HG02588 (cell line): ENCODE results near the gene CENPS.
A peak's percentile ranks its signal among the peaks of the same experiment; 100 is the strongest.
"Not testable (repeated sequence)": the region's sequence is repeated elsewhere in the genome, so short reads cannot be mapped to it uniquely, and the experiment has no call there.

Source experiments
- ATAC-seq: cut with Tn5 transposase; IDR thresholded peaks from one replicate; pipeline ENCODE4 v1.9.1; 2021; ENCODE audit warnings: mild to moderate bottlenecking, moderate library complexity; ENCODE audit not compliant: unreplicated experiment

The CENPS gene

DNA sequence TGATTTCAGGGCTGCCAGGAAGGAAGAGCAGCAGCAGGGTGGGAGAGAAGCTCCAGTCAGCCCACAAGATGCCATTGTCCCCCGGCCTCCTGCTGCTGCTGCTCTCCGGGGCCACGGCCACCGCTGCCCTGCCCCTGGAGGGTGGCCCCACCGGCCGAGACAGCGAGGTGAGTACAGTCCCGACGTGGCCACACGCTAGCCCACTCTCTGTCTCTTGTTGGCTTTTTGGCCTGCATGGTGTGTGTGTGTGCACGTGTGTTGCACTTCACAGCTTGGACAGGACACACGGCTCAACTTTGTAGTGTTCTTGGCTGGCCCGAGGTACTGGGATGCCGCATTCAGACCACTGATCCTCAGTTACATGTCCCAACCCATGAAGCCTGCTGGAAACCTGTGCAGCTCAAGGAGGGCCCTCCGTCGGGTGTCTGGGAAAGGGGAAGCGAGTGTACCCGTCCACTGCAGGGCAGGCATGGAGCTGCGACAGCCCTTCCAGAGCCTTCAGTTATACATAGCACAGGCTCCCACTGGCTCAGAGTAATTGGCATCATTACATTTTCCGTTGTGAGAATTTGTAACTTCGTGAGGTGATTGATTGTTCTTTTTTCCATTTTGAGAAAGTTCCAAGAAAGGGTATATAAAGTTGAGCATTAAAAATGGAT lies 20.1 kb downstream of the CENPS start:
- no peak for ATAC-seq

DNA sequence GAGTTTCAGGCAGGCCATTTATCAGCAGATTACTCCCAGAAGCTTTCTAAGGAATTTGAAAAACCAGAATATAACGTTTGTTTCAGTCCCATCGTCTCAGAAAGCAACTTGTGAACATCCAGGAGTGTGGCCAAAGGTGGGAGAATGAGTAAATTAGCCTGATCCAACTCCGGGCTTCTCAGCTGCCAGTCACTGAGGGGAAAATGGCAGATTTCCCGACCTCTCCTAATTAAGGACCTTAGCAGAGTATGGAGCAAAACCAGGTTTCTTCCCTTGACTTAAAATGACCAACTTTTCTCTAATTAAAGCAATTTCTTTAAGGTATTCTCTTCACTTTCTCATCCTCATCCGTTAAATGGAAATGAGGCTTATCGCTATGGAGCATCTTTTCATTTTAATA lies 20.6 kb downstream of the CENPS start:
- ATAC-seq = no peak

DNA sequence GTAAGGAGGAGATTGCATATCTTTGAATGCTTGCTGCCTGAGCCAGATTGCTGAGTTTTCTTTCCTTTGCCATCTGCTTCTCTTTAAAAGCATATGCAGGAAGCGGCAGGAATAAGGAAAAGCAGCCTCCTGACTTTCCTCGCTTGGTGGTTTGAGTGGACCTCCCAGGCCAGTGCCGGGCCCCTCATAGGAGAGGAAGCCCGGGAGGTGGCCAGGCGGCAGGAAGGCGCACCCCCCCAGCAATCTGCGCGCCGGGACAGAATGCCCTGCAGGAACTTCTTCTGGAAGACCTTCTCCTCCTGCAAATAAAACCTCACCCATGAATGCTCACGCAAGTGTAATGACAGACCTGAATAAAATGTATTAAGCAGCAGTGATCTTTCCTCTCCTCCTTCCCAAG lies 21.1 kb downstream of the CENPS start:
- no peak for ATAC-seq

DNA sequence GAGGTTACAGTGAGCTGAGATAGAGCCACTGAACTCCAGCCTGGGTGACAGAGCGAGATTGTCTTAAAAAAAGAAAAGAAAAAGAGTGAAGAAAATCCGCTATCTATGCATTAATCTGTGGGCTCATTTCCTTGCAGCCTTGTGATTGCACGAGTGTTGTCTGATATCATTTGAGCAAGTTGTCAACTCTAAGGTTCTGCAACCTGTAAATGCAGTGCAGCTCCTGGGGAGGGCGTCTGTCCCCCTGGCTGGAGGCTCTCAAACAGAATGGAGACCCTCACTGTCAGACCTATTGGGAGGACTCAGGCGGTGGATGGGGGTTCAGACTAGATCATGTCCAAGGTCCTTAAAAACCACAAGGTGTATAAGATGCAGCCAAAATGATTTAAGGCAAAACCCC lies 25.8 kb downstream of the CENPS start:
- no peak for ATAC-seq

DNA sequence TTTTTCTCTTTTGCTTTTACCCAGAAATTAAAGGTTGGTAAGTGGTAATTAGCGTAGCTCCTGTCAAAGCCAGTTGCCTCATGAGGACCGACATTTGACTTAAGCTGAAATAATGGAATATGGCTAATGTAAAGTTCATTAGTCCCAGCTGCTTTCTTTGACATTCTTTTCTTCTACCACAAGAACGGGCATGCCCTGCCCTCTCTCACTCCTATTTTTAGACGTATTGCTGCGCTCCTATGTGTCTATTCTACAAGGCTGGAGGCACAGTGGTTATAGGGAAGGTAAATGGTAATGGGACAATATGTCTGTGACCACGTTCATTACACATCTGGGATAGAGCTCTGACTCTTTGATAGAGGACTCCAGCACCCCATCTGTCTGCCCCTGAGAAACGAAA lies 26.4 kb downstream of the CENPS start:
- ATAC-seq = no peak

DNA sequence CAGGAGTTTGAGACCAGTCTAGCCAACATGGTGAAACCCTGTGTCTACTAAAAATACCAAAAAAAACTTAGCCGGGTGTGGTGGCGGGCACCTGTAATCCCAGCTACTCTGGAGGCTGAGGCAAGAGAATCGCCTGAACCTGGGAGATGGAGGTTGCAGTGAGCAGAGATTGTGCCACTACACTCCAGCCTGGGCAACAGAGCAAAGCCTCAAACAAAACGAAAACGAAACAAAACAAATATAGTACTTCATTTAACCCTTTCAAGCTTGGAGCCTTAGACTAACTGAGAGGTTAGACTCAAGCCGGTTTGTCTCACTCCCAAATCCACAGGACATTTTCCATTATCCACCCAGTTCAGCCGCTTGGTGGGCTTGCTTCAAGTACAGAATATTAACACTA lies 27.2 kb downstream of the CENPS start:
- not testable (repeated sequence) for ATAC-seq

DNA sequence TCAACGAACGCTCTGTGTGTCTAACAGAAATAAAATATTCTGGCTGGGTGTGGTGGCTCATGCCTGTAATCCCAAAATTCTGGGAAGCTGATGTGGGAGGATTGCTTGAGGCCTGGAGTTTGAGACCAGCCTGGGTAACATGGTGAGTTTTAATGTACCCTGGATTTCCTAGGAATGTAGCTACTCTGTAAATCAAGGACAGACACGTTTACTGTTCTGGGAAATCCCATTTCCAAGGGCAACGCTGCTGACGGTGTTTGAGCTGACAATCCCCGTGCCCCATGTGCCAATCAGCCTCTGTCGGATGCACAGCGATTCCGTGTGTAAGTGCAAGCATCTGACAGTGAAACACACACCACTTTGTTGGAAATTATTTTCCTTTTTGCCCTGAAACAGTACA lies 27.6 kb downstream of the CENPS start:
- no peak for ATAC-seq

DNA sequence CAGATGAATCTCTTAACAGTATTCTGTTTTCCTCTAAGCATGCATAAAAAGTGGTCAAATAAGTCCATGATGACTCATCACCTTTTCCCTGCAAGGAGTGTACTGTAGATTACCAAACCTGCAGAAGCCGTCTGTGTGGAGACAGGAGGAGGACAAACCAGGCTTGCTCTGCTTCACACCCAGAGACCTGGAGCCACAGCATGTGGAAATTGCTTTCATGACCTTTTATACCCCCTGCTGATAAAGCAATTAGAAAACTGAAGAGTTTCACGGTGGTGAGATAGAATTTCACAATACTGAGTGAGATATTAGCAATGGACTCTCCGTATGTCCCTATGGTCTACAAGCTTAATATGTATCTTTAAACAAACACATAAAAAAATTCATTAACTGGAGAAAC lies 29.0 kb downstream of the CENPS start:
- ATAC-seq = no peak

DNA sequence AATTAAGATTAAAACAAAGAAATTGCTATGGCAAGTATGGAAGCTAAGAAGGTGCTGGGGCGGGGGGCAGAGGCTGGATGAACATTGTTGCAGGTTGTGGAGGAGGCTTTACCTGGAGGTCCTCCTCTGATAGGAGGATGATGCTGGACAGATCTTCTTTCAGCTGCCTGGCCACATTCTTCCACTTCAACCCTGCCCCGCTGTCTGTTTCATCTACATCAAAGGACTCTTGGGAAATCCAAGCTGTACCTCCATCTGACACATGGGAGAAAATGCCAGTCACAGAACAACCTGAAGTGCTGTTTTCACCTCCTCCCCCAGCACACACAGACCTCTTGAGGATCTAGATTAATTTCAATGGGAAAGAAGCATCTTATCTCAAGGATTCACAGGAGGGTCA lies 36.8 kb downstream of the CENPS start:
- no peak for ATAC-seq

DNA sequence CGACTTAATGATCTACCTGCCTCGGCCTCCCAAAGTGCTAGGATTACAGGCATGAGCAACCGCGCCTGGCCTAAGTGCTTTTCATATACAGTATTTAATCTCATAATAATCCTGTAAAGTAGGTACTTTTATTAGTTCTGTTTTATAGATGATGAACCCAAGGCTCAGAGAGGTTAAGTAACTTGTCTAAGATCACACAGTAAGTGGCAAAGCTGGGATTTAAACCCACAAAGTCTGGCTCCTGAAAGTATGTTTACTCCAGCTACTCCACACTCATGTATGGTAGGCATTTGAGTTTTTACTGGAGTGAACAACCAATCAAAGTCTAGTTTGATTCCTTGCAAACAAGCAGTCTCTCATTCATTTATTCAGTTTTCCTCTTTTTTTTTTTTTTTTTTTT lies 39.8 kb downstream of the CENPS start:
- no peak for ATAC-seq

DNA sequence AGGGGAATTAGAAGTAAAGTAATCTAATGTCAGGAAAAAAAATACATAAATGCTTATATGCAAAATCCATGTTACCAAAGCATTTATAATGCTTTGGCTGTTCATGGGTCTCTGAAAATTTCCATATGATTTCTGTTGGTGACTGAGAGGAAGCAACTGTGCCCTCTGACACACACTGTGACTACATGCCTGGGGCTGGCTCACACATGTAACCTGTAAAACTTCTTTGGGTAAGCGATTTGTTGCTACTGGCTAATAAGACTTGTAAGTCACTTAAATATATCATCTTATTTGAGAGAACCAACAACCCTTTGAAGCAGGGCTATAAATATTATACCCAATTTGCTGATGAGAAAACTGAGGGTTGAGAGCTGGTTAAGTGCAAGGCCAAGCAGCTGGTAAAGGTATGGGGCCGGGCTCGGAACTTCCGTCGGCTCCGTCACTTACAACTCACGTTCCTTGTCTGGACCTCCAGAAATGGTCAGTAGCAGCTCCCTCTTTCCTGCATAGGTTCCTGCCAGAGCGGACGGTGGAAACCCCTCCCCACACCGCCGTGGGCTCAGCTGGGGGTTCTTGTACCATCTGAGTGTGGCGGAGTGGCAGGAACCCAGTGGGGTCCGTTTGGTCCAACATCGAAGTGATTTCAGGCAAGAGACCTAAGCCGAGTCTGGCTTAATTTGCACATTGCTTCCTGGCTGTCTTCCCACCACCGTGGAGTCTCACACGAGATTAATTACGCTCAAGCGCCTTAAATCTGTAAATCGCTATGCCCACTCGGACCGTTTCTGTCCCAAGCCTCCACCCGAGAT lies 41.4 kb downstream of the CENPS start:
- ATAC-seq = no peak

DNA sequence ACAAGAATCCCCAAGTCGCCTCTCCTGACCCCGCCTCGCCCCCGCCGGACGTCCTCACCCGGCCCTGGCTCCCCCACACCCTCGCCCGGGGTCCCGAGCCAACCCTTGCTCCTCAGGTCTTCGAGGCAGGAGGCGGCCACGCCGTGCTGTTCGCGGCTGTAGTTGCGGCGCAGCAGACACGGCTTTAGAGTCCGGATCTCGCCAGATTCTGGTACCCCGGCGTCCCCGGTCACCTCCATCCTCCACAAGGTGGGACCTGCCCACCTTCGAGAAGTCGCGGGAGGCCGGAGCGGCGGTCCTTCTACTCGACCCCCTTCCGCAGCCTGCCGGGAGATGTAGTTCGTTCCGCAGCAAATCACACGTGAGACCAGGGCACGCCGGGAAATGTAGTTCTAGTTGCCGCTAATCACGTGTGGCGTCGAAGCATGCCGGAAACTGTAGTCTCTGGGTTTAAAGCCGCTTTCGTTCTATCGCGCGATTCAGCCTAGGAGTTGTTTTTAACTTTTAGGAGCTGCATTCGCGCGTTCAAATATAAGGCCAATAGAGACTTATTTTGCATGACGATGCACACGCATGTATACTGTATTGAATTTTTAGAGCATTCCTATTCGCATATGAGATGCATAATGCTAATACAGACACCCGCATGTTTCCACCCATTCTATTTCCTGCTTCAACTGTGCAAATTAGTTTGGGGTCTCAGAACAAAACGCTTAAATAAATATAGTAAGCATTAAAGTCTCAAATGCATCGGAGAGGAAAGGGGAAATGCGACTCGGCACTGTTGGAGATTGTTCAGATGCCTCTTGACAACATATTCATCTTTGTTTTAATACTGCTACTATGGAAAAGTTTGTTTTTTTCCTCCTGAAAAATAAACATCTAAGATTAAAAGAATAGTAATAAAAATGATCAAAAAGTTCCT lies 42.2 kb downstream of the CENPS start, which contains the start of gene DFFA:
DFFA (minus strand) TSS at position 310 of the 925 bp plus-strand sequence; CDS start at position 239, 71 bp downstream.
- ATAC-seq = peak; percentile 66

DNA sequence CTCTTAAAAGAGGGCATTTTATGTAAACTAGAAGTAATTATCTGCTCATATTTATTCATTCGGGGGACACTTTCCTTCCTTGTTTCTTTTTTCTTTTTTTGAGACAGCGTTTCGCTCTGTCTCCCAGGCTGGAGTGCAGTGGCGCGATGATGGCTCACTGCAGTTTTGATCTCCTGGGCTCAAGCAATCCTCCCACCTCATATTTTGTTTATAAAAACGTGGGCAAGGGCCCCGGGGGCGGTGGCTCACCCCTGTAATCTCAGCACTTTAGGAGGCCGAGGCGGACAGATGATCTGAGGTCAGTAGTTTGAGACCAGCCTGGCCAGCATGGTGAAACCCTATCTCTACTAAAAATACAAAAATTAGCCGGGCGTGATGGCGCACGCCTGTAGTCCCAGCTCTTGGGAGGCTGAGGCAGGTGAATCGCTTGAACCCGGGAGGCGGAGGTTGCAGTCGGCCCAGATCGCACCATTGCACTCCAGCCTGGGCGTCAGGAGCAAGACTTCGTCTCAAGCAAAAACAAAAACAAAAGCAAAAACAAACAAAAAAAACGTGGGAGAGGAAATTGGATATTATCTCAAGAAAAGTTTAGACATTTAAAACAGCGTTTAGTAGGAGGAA lies 43.0 kb downstream of the CENPS start:
- ATAC-seq = no peak

DNA sequence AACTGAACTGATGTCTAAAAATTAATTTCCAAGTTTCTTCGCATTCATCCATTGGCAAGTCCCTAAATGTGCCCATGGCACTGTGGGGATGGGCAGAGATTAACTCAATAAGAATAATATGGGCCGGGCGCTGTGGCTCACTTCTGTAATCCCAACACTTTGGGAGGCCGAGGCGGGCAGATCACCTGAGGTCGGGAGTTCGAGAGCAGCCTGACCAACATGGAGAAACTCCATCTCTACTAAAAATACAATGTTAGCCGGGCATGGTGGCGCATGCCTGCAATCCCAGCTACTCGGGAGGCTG lies 44.0 kb downstream of the CENPS start:
- not testable (repeated sequence) for ATAC-seq

DNA sequence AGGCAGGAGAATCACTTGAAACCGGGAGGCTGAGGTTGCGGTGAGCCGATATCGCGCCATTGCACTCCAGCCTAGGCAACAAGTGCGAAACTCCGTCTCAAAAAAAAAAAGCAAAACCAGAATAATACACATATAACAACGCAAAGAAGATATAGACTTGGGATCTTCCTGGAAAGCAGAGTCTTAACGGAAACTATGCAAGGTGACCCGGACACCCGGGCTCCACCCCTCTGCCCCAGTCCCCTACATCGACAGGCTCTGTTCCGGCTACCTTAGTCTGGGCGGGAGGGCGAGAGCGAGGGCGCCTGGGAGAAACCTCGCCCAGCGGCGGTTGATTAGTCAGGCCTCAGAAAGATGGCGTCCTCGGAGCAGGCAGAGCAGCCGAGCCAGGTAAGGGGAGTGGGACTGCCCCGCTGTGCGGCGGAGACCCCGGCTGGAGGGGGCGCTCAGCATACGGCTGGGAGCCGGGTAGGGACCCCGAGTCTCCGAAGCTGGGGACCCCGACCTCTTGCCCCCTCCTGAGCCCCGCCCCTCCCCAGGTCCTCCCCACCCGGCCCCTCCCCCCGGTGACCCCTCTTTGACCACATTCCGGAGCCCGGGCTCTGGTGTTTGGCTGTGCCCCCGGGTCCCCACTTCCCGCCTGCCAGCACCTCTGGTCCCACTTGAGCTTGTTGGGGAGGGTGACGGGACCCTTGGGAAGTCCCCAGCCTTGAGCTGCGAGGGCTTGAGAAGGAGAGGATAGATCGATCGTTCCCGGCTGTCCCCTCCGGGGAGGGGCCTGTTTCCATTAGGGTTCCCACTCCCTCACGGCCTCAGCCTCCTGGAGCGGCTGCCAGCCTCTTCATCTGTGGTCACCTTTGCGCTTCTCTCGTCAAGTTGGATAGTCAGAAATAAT lies 44.6 kb downstream of the CENPS start, which contains the start of gene PEX14:
PEX14 (plus strand) TSS at position 338 of the 895 bp plus-strand sequence; CDS start at position 355, 17 bp downstream.
- ATAC-seq = peak; percentile 60

DNA sequence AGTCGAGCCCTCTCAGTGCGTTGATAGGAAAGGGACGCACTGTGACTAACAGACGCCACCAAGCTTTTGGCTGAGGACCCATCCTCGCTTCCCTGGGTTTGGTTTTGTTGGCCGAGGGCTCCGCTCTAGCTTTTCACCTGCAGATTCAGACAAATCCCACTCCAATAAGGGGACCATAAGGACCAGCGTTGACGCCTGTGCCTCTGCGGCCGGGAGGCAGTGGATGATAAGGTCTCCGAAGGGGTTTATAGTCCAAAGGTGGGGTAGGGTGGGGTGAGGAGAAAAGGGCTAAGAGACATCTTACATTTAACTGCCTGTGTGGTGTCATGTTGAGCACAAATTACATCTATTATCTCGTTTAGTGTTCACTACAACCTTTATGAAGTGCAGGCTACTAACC lies 45.3 kb downstream of the CENPS start:
- no peak for ATAC-seq

DNA sequence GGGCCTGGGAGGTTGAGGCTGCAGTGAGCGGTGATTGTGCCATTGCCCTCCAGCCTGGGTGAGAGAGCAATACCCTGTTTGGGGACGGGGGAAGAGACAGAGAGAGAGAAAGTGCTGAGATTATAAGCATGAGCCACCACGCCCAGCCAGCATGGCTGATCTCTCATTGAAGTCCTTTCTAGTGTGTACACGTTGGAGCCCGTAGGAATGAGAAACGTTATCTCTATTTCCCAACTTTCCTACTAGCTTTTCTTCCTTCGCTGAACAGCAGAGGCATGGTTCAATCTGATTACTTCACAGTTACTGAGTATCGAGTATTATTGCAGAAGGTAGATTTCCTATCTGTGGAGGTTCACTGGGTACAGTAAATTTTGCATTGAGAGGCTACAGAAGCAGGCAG lies 49.1 kb downstream of the CENPS start:
- no peak for ATAC-seq

DNA sequence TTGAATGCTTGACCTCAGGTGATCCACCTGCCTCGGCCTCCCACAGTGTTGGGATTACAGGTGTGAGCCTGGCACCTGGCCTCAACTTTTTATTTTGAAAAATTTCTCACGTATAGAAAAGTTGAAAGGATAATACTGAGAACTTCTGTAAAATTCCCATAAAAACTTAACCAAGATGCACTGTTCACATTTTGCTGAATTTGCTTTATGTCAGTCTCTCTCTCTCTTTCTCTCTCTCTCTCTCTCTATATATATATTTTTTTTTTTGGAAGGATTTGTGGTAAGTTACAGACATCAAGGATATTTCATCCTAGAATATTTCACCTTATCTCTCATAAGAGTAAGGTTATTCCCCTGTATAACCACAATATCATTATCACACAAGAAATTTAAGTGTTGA lies 50.4 kb downstream of the CENPS start:
- no peak for ATAC-seq

DNA sequence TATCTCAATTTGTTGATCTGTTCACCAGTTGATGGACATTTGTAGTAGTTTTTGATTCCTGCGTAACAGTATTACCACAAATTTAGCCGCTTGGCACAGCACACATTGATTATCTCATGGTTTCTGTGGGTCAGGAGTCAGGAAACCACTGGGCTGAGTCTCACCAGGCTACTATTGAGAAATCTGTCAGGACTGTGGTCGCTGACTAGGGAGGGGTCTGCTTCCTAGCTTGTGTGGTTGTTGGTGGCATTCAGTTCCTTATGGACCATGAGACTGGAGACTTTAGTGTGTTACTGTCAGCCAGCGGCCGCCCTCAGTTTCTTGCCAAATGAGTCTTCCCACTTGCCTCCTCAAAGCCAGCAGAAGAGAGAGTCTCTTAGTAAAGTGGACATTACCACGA lies 54.3 kb downstream of the CENPS start:
- ATAC-seq = no peak
